Motor neuron (in vitro differentiated cells): Measurements from ENCODE around the gene ARHGAP26. TPM values are rescaled to one million over a fixed set of nuclear protein-coding genes. Genes with fewer than 3 reads are reported as not detected.

Source experiments
- ATAC-seq, 8 experiments: fragments of 200-7000 bp; cut with Tn5 transposase; replicated peaks in 6 of 8; 2 replicates each; pipeline ENCODE4 v1.8.0; 2021; ENCODE audit warnings: mild to moderate bottlenecking in 8 of 8, moderate library complexity in 8 of 8
- H3K27ac ChIP-seq, 2 donors: fragments of 250-450 bp; sonication (Bioruptor Pico); 2 replicates each; pipeline ENCODE4 v1.9.0; 2021; ENCODE audit warnings: antibody characterized with exemption in 2 of 2, mild to moderate bottlenecking in 2 of 2, moderate library complexity in 1 of 2
- H3K4me1 ChIP-seq, 2 donors: fragments of 250-450 bp; sonication (Bioruptor Pico); replicated peaks in 1 of 2; 2 replicates each; pipeline ENCODE4 v1.6.1; 2021; ENCODE audit warnings: antibody characterized with exemption in 2 of 2, mild to moderate bottlenecking in 2 of 2, moderate library complexity in 1 of 2
- H3K4me3 ChIP-seq, 5 donors: fragments of 250-450 bp; sonication (Bioruptor Pico); 2 replicates each; pipeline ENCODE4 v1.9.0; 2021; ENCODE audit warnings: antibody characterized with exemption in 5 of 5, mild to moderate bottlenecking in 5 of 5, moderate library complexity in 4 of 5
- WGBS, 10 experiments: fragments of 450-650 bp; shearing (Covaris generic); methylation state at CpG; one replicate each; pipeline ENCODE4 v1.0.0; 2022; 5-methylcytosine and 5-hydroxymethylcytosine counted together
- in situ Hi-C, 9 experiments: fragments of 400-800 bp; cut with MboI; loops; one replicate each; pipeline ENCODE4 v1.15.0; 2021; ENCODE audit warnings: low sequenced_read_pairs in 9 of 9, low pct_unique_long_range_greater_than_20kb in 2 of 9; ENCODE audit not compliant: unreplicated experiment in 9 of 9
- total RNA-seq, 8 experiments: library from RNA; unstranded; fragments of 300-600 nt; gene quantifications; 2 replicates each; pipeline versions ENCODE4 v1.2.3 to v1.2.4, GENCODE V29; 2022

Gene ARHGAP26
- total RNA-seq, 8 experiments from 2014 or later, result 1.3 to 14.2 (median 7.0) TPM

- ATAC-seq, result peak in 2 of 8 experiments; percentile 36 to 38
- H3K4me3 ChIP-seq, result no peak overlapping the region
- 83 to 100% (median 95%) methylated on average over 1 to 7 of the region's 7 CpGs; no CpG with 5 or more reads in 1 of the 10 experiments for WGBS, 10 experiments
- in situ Hi-C loops, result no loop called here
- H3K4me1 ChIP-seq, result peaks cover 3 to 13% of the 10 kb centered on the region in 2 donors
- H3K27ac ChIP-seq, result no peak overlapping the region
Measured at GRCh38 chr5:142833517-142834449, 63.6 kb downstream of the ARHGAP26 start.

GRCh38 chr5:142834504-142834903 is 64.3 kb downstream of the ARHGAP26 start:
- Histone ChIP-seq H3K27ac (no peak overlapping the region), H3K4me1 (peaks cover 3 to 13% of the 10 kb centered on the region in 2 donors), H3K4me3 (no peak overlapping the region)
- in situ Hi-C loops, result no loop called here
- peak in 2 of 8 experiments; percentile 18 to 66 for ATAC-seq
- 28 to 100% (median 96%) methylated on average over 1 to 4 of the region's 4 CpGs; no CpG with 5 or more reads in 2 of the 10 experiments for WGBS, 10 experiments

GRCh38 chr5:142835540-142835939 is 65.4 kb downstream of the ARHGAP26 start:
- ATAC-seq, result no peak
- Histone ChIP-seq H3K4me1 (peaks cover 3% of the 10 kb centered on the region in 2 donors), H3K4me3 (no peak overlapping the region), H3K27ac (no peak overlapping the region)
- 60 to 100% (median 90%) methylated on average over 1 of the region's 1 CpG; no CpG with 5 or more reads in 4 of the 10 experiments for WGBS, 10 experiments
- in situ Hi-C loops, result no loop called here

- no peak for ATAC-seq
- WGBS, 10 experiments, result 40 to 100% (median 83%) methylated on average over 1 to 2 of the region's 2 CpGs; no CpG with 5 or more reads in 1 of the 10 experiments
- in situ Hi-C loops, result no loop called here
- peaks cover 2% of the 10 kb centered on the region in 2 donors for H3K4me1 ChIP-seq
- H3K4me3 ChIP-seq, result no peak overlapping the region
- no peak overlapping the region for H3K27ac ChIP-seq
Measured at GRCh38 chr5:142836048-142836447, 65.9 kb downstream of the ARHGAP26 start.

- Histone ChIP-seq H3K27ac (no peak overlapping the region), H3K4me3 (no peak overlapping the region), H3K4me1 (peaks cover 10% of the 10 kb centered on the region in 2 donors)
- in situ Hi-C loops, result no loop called here
- no peak for ATAC-seq
- WGBS, 10 experiments, result 80 to 100% (median 89%) methylated on average over 2 to 8 of the region's 8 CpGs; no CpG with 5 or more reads in 1 of the 10 experiments
Measured at GRCh38 chr5:142837081-142837725, 67.0 kb downstream of the ARHGAP26 start.

- in situ Hi-C loops, result no loop called here
- no peak for ATAC-seq
- no peak overlapping the region for H3K27ac ChIP-seq
- H3K4me1 ChIP-seq, result peaks cover 10% of the 10 kb centered on the region in 2 donors
- no peak overlapping the region for H3K4me3 ChIP-seq
- 29 to 100% (median 75%) methylated on average over 2 to 5 of the region's 5 CpGs for WGBS, 10 experiments
Measured at GRCh38 chr5:142838845-142839244, 68.7 kb downstream of the ARHGAP26 start.

- WGBS, 10 experiments, result 0 to 100% (median 40%) methylated on average over 1 to 3 of the region's 6 CpGs; no CpG with 5 or more reads in 3 of the 10 experiments
- Histone ChIP-seq H3K4me1 (peaks cover 10% of the 10 kb centered on the region in 2 donors), H3K27ac (no peak overlapping the region), H3K4me3 (no peak overlapping the region)
- in situ Hi-C loops, result no loop called here
- peak in 3 of 8 experiments; percentile 88 to 89 (median 88) for ATAC-seq
Measured at GRCh38 chr5:142839711-142840346, 69.7 kb downstream of the ARHGAP26 start.

GRCh38 chr5:142840575-142840974 is 70.4 kb downstream of the ARHGAP26 start:
- Histone ChIP-seq H3K4me3 (no peak overlapping the region), H3K27ac (no peak overlapping the region), H3K4me1 (peaks cover 10% of the 10 kb centered on the region in 2 donors)
- in situ Hi-C loops, result no loop called here
- peak in 3 of 8 experiments; percentile 37 to 62 (median 61) for ATAC-seq
- 33 to 100% (median 91%) methylated on average over 1 to 2 of the region's 2 CpGs; no CpG with 5 or more reads in 2 of the 10 experiments for WGBS, 10 experiments

GRCh38 chr5:142841511-142842265 is 71.5 kb downstream of the ARHGAP26 start:
- WGBS, 10 experiments, result 0 to 100% (median 39%) methylated on average over 1 to 5 of the region's 6 CpGs; no CpG with 5 or more reads in 3 of the 10 experiments
- ATAC-seq, result peak; percentile 7 to 99 (median 93)
- in situ Hi-C loops, result no loop called here
- Histone ChIP-seq H3K4me1 (peaks cover 10% of the 10 kb centered on the region in 2 donors), H3K27ac (no peak overlapping the region), H3K4me3 (no peak overlapping the region)

- ATAC-seq, result no peak
- Histone ChIP-seq H3K27ac (no peak overlapping the region), H3K4me1 (peaks cover 10% of the 10 kb centered on the region in 2 donors), H3K4me3 (no peak overlapping the region)
- WGBS, 10 experiments, result 50 to 100% (median 87%) methylated on average over 1 to 6 of the region's 6 CpGs
- in situ Hi-C loops, result no loop called here
Measured at GRCh38 chr5:142842994-142843905, 73.1 kb downstream of the ARHGAP26 start.

- ATAC-seq, result no peak
- no peak overlapping the region for H3K27ac ChIP-seq
- H3K4me1 ChIP-seq, result peaks cover 10% of the 10 kb centered on the region in 2 donors
- no peak overlapping the region for H3K4me3 ChIP-seq
- in situ Hi-C loops, result no loop called here
- 64 to 93% (median 72%) methylated on average over 2 to 3 of the region's 7 CpGs; no CpG with 5 or more reads in 3 of the 10 experiments for WGBS, 10 experiments
Measured at GRCh38 chr5:142844866-142845265, 74.7 kb downstream of the ARHGAP26 start.
